HG03097 (cell line): ENCODE measurements around the gene ZNF444.

ENCODE experiments used
- ATAC-seq: cut with Tn5 transposase; IDR thresholded peaks from one replicate; pipeline ENCODE4 v1.9.1; 2021; ENCODE audit not compliant: unreplicated experiment, low FRiP score

ZNF444 gene

GRCh38 chr19:56106993-56107392, 34.1 kb upstream of the ZNF444 start:
- no peak for ATAC-seq

- no peak for ATAC-seq
These were observed 33.3 kb upstream of the ZNF444 start for GRCh38 chr19:56107626-56108351.

GRCh38 chr19:56108447-56109195, 32.5 kb upstream of the ZNF444 start:
- no peak for ATAC-seq

GRCh38 chr19:56109226-56109625, 31.9 kb upstream of the ZNF444 start:
- ATAC-seq = no peak

GRCh38 chr19:56110515-56111448, 30.3 kb upstream of the ZNF444 start:
- no peak for ATAC-seq

GRCh38 chr19:56111601-56112312, 29.3 kb upstream of the ZNF444 start:
- ATAC-seq = peak; percentile 69

GRCh38 chr19:56112313-56112709, 28.8 kb upstream of the ZNF444 start:
- ATAC-seq = no peak

GRCh38 chr19:56113074-56113632, 27.9 kb upstream of the ZNF444 start:
- ATAC-seq = no peak

- ATAC-seq = no peak
These were observed 26.9 kb upstream of the ZNF444 start for GRCh38 chr19:56114051-56114777.

GRCh38 chr19:56114778-56115110, 26.3 kb upstream of the ZNF444 start:
- no peak for ATAC-seq

GRCh38 chr19:56115490-56115889, 25.6 kb upstream of the ZNF444 start:
- ATAC-seq = no peak

GRCh38 chr19:56116606-56117005, 24.5 kb upstream of the ZNF444 start:
- ATAC-seq = no peak

- ATAC-seq = no peak
These were observed 23.7 kb upstream of the ZNF444 start for GRCh38 chr19:56117376-56117884.

GRCh38 chr19:56117889-56118288, 23.2 kb upstream of the ZNF444 start:
- ATAC-seq = no peak

- ATAC-seq = no peak
These were observed 22.2 kb upstream of the ZNF444 start for GRCh38 chr19:56118666-56119581.

- ATAC-seq = no peak
These were observed 21.5 kb upstream of the ZNF444 start for GRCh38 chr19:56119582-56119978.

GRCh38 chr19:56120002-56120370, 21.1 kb upstream of the ZNF444 start:
- no peak for ATAC-seq
